Stimulated activated CD8-positive, alpha-beta memory T cell treated with anti-CD3 and anti-CD28 coated beads, Interleukin-4, amount 100 ng/mL, for 1 hour (primary cell): ENCODE results near the gene RFWD3.
"Not testable (repeated sequence)": the region's sequence is repeated elsewhere in the genome, so short reads cannot be mapped to it uniquely, and the experiment has no call there.

ENCODE experiments used
- DNase-seq, 2 donors: peaks; one replicate each; pipeline ENCODE4 v3.0.0-alpha.2; 2020; ENCODE audit warnings: low read depth in 2 of 2, low spot score in 1 of 2

The RFWD3 gene

GRCh38 chr16:74667255-74667700, 601 bp upstream of the RFWD3 start:
- no peak for DNase-seq

- no peak for DNase-seq
These were observed 661 bp downstream of the RFWD3 start for GRCh38 chr16:74666010-74666421.

- DNase-seq: no peak
These were observed 5.6 kb downstream of the RFWD3 start for GRCh38 chr16:74661064-74661463.

- no peak for DNase-seq
These were observed 6.3 kb downstream of the RFWD3 start for GRCh38 chr16:74660383-74660782.

GRCh38 chr16:74659041-74659440, 7.6 kb downstream of the RFWD3 start:
- DNase-seq: no peak

GRCh38 chr16:74657870-74658642, 8.6 kb downstream of the RFWD3 start:
- DNase-seq: no peak

- DNase-seq: no peak
These were observed 12.1 kb downstream of the RFWD3 start for GRCh38 chr16:74654536-74655050.

GRCh38 chr16:74652883-74653282, 13.8 kb downstream of the RFWD3 start:
- DNase-seq: not testable (repeated sequence)

- no peak for DNase-seq
These were observed 14.4 kb downstream of the RFWD3 start for GRCh38 chr16:74652249-74652648.

GRCh38 chr16:74651841-74652240, 14.8 kb downstream of the RFWD3 start:
- DNase-seq: no peak

- no peak for DNase-seq
These were observed 15.6 kb downstream of the RFWD3 start for GRCh38 chr16:74650966-74651567.

GRCh38 chr16:74649839-74650504, 16.7 kb downstream of the RFWD3 start:
- DNase-seq: no peak

- DNase-seq: no peak
These were observed 24.7 kb downstream of the RFWD3 start for GRCh38 chr16:74641969-74642368.

GRCh38 chr16:74637742-74638453, 28.8 kb downstream of the RFWD3 start:
- DNase-seq: no peak

- DNase-seq: no peak
These were observed 31.4 kb downstream of the RFWD3 start for GRCh38 chr16:74635303-74635702.

- no peak for DNase-seq
These were observed 33.0 kb downstream of the RFWD3 start for GRCh38 chr16:74633686-74634085.

- no peak for DNase-seq
These were observed 39.0 kb downstream of the RFWD3 start for GRCh38 chr16:74627506-74628220.

- no peak for DNase-seq
These were observed 39.8 kb downstream of the RFWD3 start for GRCh38 chr16:74626741-74627416.

GRCh38 chr16:74625500-74626350, 41.0 kb downstream of the RFWD3 start:
- DNase-seq: no peak
